ENCODE data around the gene PRUNE1. TPM values are rescaled to one million over a fixed set of nuclear protein-coding genes. Genes with fewer than 3 reads are reported as not detected.

Gene PRUNE1
- total RNA-seq, 2 experiments from 2014 or later = 18.8 to 20.8 TPM

GRCh38 chr1:150976879-150977694 lies 31.2 kb upstream of the PRUNE1 start:
- peak; percentile 67 for DNase-seq (ENCODE audit: low spot score)

GRCh38 chr1:150979092-150980056 lies 28.9 kb upstream of the PRUNE1 start:
- H4K20me1 ChIP-seq (ENCODE audit: insufficient read depth, low read length) = no peaks in the 10 kb centered on the region
- POLR2A ChIA-PET = interaction anchor here (0.5 to 1.2 kb wide), 5 partner anchors 11 to 284 kb away, joined by 3 to 5 read pairs (median 3); no protein-coding TSS in a partner anchor
- no peaks in the 10 kb centered on the region for H3K79me2 ChIP-seq (ENCODE audit: insufficient read depth, low read depth, low read length)
- intact Hi-C loops (cut with micrococcal nuclease; ENCODE audit: unreplicated experiment) = loop anchor here (1.0 to 10.0 kb wide), 4 partner anchors 15 to 515 kb away; partner anchors contain the start of genes ENSA and MINDY1
- peak; percentile 92 for DNase-seq (ENCODE audit: low spot score)
- H3K9me3 ChIP-seq (ENCODE audit: low read length) = no peaks in the 10 kb centered on the region
- no peak for TF ChIP-seq EZH2phosphoT487 (IDR thresholded peaks at IDR 0.05; ENCODE audit: borderline replicate concordance, low read depth, low read length)
- peak; percentile 100 for TF ChIP-seq CTCF (conservative IDR thresholded peaks at IDR 0.05; ENCODE audit: low read length)
- H3K4me1 ChIP-seq (ENCODE audit: insufficient read depth, low read length, poor library complexity, severe bottlenecking) = peaks cover 44% of the 10 kb centered on the region
- CTCF ChIA-PET (ENCODE audit: unreplicated experiment) = no interaction called here
- BruUV-seq (replicated peaks) = no TSS peak
- no peaks in the 10 kb centered on the region; the same call in 1 of the 2 replicates for H3K36me3 ChIP-seq (ENCODE audit: insufficient read depth, low read length)
- no peak overlapping the region for H3K4me3 ChIP-seq (ENCODE audit: low read depth, low read length, poor library complexity, severe bottlenecking)
- H3K27ac ChIP-seq (ENCODE audit: low read depth, low read length, poor library complexity, severe bottlenecking) = no peak overlapping the region
- H3K9me2 ChIP-seq (ENCODE audit: insufficient read depth, low read length) = no peaks in the 10 kb centered on the region
- peak overlapping the region; percentile 59 for H2AFZ ChIP-seq (ENCODE audit: low read length)
- H3K4me2 ChIP-seq (ENCODE audit: low read length) = peak overlapping the region; percentile 31

More at GRCh38 chr1:150976879-150977694, 31.2 kb upstream of the PRUNE1 start:
- TF ChIP-seq CTCF (conservative IDR thresholded peaks at IDR 0.05; ENCODE audit: low read length) = no peak
- no peak for TF ChIP-seq EZH2phosphoT487 (IDR thresholded peaks at IDR 0.05; ENCODE audit: borderline replicate concordance, low read depth, low read length)
- Histone ChIP-seq H3K9me3 (ENCODE audit: low read length) (no peaks in the 10 kb centered on the region), H3K9me2 (ENCODE audit: insufficient read depth, low read length) (no peaks in the 10 kb centered on the region), H3K79me2 (ENCODE audit: insufficient read depth, low read depth, low read length) (peaks cover 20% of the 10 kb centered on the region; the same call in 1 of the 2 replicates), H4K20me1 (ENCODE audit: insufficient read depth, low read length) (no peaks in the 10 kb centered on the region), H3K4me1 (ENCODE audit: insufficient read depth, low read length, poor library complexity, severe bottlenecking) (peaks cover 53% of the 10 kb centered on the region), H3K27ac (ENCODE audit: low read depth, low read length, poor library complexity, severe bottlenecking) (no peak overlapping the region), H3K4me2 (ENCODE audit: low read length) (peak overlapping the region; percentile 49), H2AFZ (ENCODE audit: low read length) (peak overlapping the region; percentile 7; the same call in 1 of the 2 replicates), H3K4me3 (ENCODE audit: low read depth, low read length, poor library complexity, severe bottlenecking) (no peak overlapping the region), H3K36me3 (ENCODE audit: insufficient read depth, low read length) (peaks cover 2% of the 10 kb centered on the region; the same call in 1 of the 2 replicates)
- intact Hi-C loops (cut with micrococcal nuclease; ENCODE audit: unreplicated experiment) = loop anchor here (5.0 to 10.0 kb wide), 2 partner anchors 350 to 512 kb away; partner anchors contain the start of gene ENSA
- no TSS peak for BruUV-seq (replicated peaks)
- ChIA-PET CTCF (ENCODE audit: unreplicated experiment) (interaction anchor here (1.6 kb wide), 1 partner anchor 30 kb away, joined by 6 read pairs; the partner anchor contains the start of gene MINDY1), POLR2A (interaction anchor here (0.5 to 0.7 kb wide), 4 partner anchors 10 to 284 kb away, joined by 3 to 4 read pairs (median 3); no protein-coding TSS in a partner anchor)

All from OCI-LY7 (cell line).